ENCODE data around the gene LMOD2.

The LMOD2 gene

DNA sequence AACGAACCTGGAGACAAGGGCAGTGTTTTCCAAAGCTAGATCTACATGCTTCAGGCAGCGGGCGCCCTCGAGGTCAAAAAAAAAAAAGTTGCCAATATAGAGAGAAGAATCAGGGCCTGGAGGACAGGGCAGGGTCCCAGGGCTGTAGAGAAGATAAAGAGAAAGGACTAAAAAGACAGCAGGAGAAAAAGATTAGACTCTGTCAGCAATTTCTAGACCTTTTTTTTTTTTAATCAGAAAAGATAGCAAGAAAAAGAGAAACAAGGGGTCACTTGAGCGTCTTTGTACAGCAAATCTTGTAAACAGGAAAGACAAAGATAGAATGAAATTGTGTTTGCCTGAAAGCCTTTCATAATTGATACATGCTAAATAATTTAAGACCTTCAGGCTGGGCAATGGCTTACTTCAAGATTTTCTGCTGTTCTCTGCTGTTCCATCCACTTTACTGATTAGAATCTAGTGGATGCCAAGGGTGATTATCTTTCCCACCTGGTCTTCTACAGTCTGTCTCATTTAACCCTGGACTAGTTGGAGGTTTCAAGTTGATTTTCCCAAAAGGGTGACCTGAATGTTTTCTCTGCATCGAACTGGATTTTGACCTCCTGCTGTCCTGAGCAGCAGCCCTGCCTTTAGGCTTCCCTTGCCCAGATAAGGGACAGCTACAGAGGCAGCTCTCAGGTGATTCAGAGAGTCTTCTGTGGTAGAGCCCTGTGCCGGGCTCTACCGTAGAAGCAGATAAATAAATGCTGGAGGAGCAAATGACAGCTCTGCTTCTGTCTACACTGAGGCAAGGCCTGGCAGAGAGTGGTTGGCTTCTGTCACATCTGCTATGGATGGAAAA lies 5.1 kb downstream of the LMOD2 start:
- no peaks in the 10 kb centered on the region for H3K27me3 ChIP-seq (replicated peaks)
- DNase-seq, result no peak
- H3K4me3 ChIP-seq (ENCODE audit: low read depth, low read length), result no peak overlapping the region
- in situ Hi-C loops (cut with HindIII; ENCODE audit: low pct_ligation_motif_present, low sequenced_read_pairs), result no loop called here
- H3K36me3 ChIP-seq (replicated peaks), result no peaks in the 10 kb centered on the region
- TF ChIP-seq, protein P1, sequence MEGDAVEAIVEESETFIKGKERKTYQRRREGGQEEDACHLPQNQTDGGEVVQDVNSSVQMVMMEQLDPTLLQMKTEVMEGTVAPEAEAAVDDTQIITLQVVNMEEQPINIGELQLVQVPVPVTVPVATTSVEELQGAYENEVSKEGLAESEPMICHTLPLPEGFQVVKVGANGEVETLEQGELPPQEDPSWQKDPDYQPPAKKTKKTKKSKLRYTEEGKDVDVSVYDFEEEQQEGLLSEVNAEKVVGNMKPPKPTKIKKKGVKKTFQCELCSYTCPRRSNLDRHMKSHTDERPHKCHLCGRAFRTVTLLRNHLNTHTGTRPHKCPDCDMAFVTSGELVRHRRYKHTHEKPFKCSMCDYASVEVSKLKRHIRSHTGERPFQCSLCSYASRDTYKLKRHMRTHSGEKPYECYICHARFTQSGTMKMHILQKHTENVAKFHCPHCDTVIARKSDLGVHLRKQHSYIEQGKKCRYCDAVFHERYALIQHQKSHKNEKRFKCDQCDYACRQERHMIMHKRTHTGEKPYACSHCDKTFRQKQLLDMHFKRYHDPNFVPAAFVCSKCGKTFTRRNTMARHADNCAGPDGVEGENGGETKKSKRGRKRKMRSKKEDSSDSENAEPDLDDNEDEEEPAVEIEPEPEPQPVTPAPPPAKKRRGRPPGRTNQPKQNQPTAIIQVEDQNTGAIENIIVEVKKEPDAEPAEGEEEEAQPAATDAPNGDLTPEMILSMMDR (IDR thresholded peaks at IDR 0.05; ENCODE audit: low read depth, low read length, missing control alignments), result no peak
- H3K27ac ChIP-seq, result no peak overlapping the region

DNA sequence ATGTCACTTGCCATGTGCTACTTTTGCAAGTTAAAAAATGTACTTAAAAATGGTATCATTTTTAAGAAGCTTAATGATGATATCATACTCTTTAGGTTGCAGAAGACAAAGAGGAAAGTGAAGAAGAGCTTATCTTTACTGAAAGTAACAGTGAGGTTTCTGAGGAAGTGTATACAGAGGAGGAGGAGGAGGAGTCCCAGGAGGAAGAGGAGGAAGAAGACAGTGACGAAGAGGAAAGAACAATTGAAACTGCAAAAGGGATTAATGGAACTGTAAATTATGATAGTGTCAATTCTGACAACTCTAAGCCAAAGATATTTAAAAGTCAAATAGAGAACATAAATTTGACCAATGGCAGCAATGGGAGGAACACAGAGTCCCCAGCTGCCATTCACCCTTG lies 6.1 kb downstream of the LMOD2 start:
- TF ChIP-seq, protein P1 (IDR thresholded peaks at IDR 0.05; ENCODE audit: low read depth, low read length, missing control alignments), result no peak
- no peak for DNase-seq
- Histone ChIP-seq H3K27me3 (replicated peaks) (no peaks in the 10 kb centered on the region), H3K27ac (no peak overlapping the region), H3K4me3 (ENCODE audit: low read depth, low read length) (no peak overlapping the region), H3K36me3 (replicated peaks) (no peaks in the 10 kb centered on the region)
- in situ Hi-C loops (cut with HindIII; ENCODE audit: low pct_ligation_motif_present, low sequenced_read_pairs), result no loop called here

DNA sequence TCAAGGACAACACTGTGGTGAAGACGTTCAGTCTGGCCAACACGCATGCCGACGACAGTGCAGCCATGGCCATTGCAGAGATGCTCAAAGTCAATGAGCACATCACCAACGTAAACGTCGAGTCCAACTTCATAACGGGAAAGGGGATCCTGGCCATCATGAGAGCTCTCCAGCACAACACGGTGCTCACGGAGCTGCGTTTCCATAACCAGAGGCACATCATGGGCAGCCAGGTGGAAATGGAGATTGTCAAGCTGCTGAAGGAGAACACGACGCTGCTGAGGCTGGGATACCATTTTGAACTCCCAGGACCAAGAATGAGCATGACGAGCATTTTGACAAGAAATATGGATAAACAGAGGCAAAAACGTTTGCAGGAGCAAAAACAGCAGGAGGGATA lies 6.6 kb downstream of the LMOD2 start:
- no peak for DNase-seq
- Histone ChIP-seq H3K27ac (no peak overlapping the region), H3K27me3 (replicated peaks) (no peaks in the 10 kb centered on the region), H3K36me3 (replicated peaks) (no peaks in the 10 kb centered on the region), H3K4me3 (ENCODE audit: low read depth, low read length) (no peak overlapping the region)
- TF ChIP-seq, protein P1 (IDR thresholded peaks at IDR 0.05; ENCODE audit: low read depth, low read length, missing control alignments), result no peak
- in situ Hi-C loops (cut with HindIII; ENCODE audit: low pct_ligation_motif_present, low sequenced_read_pairs), result no loop called here

DNA sequence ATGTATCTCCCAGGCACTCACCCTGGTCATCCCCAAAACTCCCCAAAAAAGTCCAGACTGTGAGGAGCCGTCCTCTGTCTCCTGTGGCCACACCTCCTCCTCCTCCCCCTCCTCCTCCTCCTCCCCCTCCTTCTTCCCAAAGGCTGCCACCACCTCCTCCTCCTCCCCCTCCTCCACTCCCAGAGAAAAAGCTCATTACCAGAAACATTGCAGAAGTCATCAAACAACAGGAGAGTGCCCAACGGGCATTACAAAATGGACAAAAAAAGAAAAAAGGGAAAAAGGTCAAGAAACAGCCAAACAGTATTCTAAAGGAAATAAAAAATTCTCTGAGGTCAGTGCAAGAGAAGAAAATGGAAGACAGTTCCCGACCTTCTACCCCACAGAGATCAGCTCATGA lies 7.1 kb downstream of the LMOD2 start:
- Histone ChIP-seq H3K36me3 (replicated peaks) (no peaks in the 10 kb centered on the region), H3K4me3 (ENCODE audit: low read depth, low read length) (no peak overlapping the region), H3K27me3 (replicated peaks) (no peaks in the 10 kb centered on the region), H3K27ac (no peak overlapping the region)
- TF ChIP-seq, protein P1 (IDR thresholded peaks at IDR 0.05; ENCODE audit: low read depth, low read length, missing control alignments), result no peak
- in situ Hi-C loops (cut with HindIII; ENCODE audit: low pct_ligation_motif_present, low sequenced_read_pairs), result no loop called here
- DNase-seq, result no peak

DNA sequence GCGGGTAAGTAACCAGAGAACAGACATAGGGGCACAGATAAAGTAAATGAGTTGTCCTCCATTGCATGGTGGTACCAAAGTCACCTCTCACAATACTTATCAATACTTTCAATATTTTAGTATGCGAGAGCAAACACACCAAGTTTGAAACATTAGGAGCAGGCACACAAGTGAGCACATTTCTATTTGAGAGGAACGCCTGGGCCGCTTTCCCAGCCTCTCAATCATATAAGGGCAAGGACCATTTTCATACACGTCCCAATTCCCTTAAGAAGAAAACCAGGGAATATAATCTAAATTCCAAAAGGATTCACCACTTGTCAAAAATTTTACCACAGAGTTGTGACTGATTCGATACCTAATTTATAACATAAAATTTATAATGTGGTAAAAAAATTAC lies 7.5 kb downstream of the LMOD2 start:
- H3K4me3 ChIP-seq (ENCODE audit: low read depth, low read length), result no peak overlapping the region

More for the DNA sequence above, 7.5 kb downstream of the LMOD2 start:
- no peak for DNase-seq
- H3K27ac ChIP-seq, result no peak overlapping the region
- in situ Hi-C loops (cut with HindIII; ENCODE audit: low pct_ligation_motif_present, low sequenced_read_pairs), result no loop called here
- no peaks in the 10 kb centered on the region for H3K36me3 ChIP-seq (replicated peaks)
- TF ChIP-seq, protein P1 (IDR thresholded peaks at IDR 0.05; ENCODE audit: low read depth, low read length, missing control alignments), result no peak
- H3K27me3 ChIP-seq (replicated peaks), result no peaks in the 10 kb centered on the region

Measured in brain microvascular endothelial cell (primary cell).